Psoas muscle (tissue), 8 donors: ENCODE measurements around the gene TEKT2. TPM values are rescaled to one million over a fixed set of nuclear protein-coding genes. Genes with fewer than 3 reads are reported as not detected.
A peak's percentile ranks its signal among the peaks of the same experiment; 100 is the strongest.

Source experiments
- ATAC-seq, 4 donors: fragments of 200-7000 bp; cut with Tn5 transposase; one replicate each; pipeline ENCODE4 v1.9.1; 2020; ENCODE audit warnings: moderate library complexity in 3 of 4, mild to moderate bottlenecking in 2 of 4
- DNase-seq, 2 donors: peaks; one replicate each; pipeline ENCODE4 v3.0.0-alpha.2; 2020
- H3K27ac ChIP-seq: fragments of 200-600 bp; one replicate; pipeline ENCODE4 v1.8.0; 2022
- H3K27me3 ChIP-seq, 3 donors: fragments of 200-600 bp in 1 of 3; one replicate each; pipeline versions ENCODE4 v1.6.1 to v1.8.0; 2013 to 2022; ENCODE audit warnings: low read length in 2 of 3, mild to moderate bottlenecking in 2 of 3, moderate library complexity in 1 of 3; ENCODE audit not compliant: insufficient read depth in 3 of 3
- H3K36me3 ChIP-seq, 2 donors: fragments of 200-600 bp in 1 of 2; one replicate each; pipeline versions ENCODE4 v1.6.1 to v1.8.0; 2013 to 2022; ENCODE audit warnings: low read depth in 1 of 2, mild to moderate bottlenecking in 1 of 2, moderate library complexity in 1 of 2; ENCODE audit not compliant: insufficient read depth in 1 of 2
- H3K4me1 ChIP-seq: fragments of 200-600 bp; one replicate; pipeline ENCODE4 v1.8.0; 2022
- H3K4me3 ChIP-seq: fragments of 200-600 bp; one replicate; pipeline ENCODE4 v1.8.0; 2022; ENCODE audit warnings: mild to moderate bottlenecking
- H3K9me3 ChIP-seq: fragments of 200-600 bp; one replicate; pipeline ENCODE4 v1.8.0; 2022
- WGBS, 3 donors: extraction: QIAGEN DNeasy Blood & Tissue Kit; methylation state at CpG; one replicate each; pipeline versions ENCODE4 v1.1.6 to v1.1.7; 2013; 5-methylcytosine and 5-hydroxymethylcytosine counted together
- intact Hi-C, 2 donors: fragments of 100-400 bp; cut with DNase I; formaldehyde crosslinking; loops; one replicate each; pipeline versions ENCODE4 v1.11.0 to v1.14.2; 2022
- polyA plus RNA-seq, 3 donors: library from polyadenylated mRNA; stranded (reverse); fragments of 200-250 nt; gene quantifications; one replicate each; pipeline ENCODE4 v1.2.3, GENCODE V29; 2013
- total RNA-seq, 4 donors: library from RNA; stranded (reverse); fragmentation: NEBNext Ultra II Directional in 2 of 4; extraction: Animal tissue kit (Norgen Biotek cat#: 25700) in 2 of 4; gene quantifications; one replicate each; pipeline versions ENCODE4 v1.2.1 to v1.2.4, GENCODE V29; 2021 to 2023
- TF ChIP-seq, protein P1 (sequence below): fragments of 200-600 bp; IDR thresholded peaks from one replicate; pipeline ENCODE4 v1.8.0; 2022; ENCODE audit warnings: antibody characterized with exemption
- donor health status: healthy with polysubstance abuse.
- donor health status: DM: no; HTN: no; CAD: no; lungs with moderate emphysema.
- donor health status: Bipolar disorder and iron deficiency.
- donor health status: healthy.
- donor health status: DM: yes; HTN: yes; CAD: no.
- donor health status: DM: no; HTN: no; CAD: no.
- donor health status: DM: no; HTN: no; CAD: no.
- donor health status: DM: yes; HTN: yes; CAD: no.

The TEKT2 gene
- total and polyA plus RNA-seq, 7 donors, result 0.03 to 0.04 TPM; not detected in 5

DNA sequence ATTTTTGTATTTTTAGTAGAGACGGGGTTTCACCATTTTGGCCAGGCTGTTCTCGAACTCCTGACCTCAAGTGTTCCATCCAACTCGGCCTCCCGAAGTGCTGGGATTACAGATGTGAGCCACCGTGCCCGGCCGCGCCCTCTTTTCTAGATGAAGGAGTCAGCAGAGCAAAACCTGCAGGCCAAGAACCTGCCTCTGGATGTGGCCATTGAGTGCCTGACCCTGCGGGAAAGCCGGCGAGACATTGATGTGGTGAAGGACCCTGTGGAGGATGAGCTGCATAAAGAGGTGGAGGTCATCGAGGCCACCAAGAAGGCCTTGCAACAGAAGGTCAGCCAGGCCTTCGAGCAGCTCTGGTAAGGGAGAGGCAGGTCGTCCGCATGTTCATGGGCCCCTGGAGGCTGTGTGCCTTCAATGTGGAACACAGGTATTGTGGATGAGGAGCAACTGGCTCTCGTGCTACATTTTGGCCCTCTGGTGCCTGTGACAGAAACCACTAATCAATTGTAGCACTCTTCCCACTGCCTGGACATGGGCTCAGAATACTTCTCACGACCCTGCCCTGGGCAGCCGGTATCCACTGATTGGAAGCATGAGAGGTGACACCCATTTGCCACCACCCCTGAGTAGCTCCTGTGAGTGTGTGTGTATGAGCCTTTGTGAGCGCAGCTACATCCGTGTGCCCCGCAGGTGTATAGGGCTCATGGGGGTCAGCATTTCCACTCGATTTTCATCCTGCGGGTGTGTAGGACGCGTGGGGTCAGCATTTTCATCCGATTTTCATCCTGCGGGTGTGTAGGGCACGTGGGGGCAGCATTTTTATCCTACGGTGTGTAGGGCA lies 2.0 kb downstream of the TEKT2 start:
- no peak overlapping the region for H3K27ac ChIP-seq
- 88 to 89% (median 88%) methylated on average over 29 of the region's 29 CpGs for WGBS, 3 donors
- TF ChIP-seq, protein P1, sequence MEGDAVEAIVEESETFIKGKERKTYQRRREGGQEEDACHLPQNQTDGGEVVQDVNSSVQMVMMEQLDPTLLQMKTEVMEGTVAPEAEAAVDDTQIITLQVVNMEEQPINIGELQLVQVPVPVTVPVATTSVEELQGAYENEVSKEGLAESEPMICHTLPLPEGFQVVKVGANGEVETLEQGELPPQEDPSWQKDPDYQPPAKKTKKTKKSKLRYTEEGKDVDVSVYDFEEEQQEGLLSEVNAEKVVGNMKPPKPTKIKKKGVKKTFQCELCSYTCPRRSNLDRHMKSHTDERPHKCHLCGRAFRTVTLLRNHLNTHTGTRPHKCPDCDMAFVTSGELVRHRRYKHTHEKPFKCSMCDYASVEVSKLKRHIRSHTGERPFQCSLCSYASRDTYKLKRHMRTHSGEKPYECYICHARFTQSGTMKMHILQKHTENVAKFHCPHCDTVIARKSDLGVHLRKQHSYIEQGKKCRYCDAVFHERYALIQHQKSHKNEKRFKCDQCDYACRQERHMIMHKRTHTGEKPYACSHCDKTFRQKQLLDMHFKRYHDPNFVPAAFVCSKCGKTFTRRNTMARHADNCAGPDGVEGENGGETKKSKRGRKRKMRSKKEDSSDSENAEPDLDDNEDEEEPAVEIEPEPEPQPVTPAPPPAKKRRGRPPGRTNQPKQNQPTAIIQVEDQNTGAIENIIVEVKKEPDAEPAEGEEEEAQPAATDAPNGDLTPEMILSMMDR, result no peak
- ATAC-seq (no peak), DNase-seq (no peak)
- H3K9me3 ChIP-seq, result no peaks in the 10 kb centered on the region
- H3K36me3 ChIP-seq, result peaks cover 0 to 4% of the 10 kb centered on the region in 2 donors
- H3K4me3 ChIP-seq, result no peak overlapping the region
- peaks cover 0 to 45% (median 4%) of the 10 kb centered on the region in 3 donors for H3K27me3 ChIP-seq
- peaks cover 19% of the 10 kb centered on the region for H3K4me1 ChIP-seq
- intact Hi-C loops, result no loop called here

DNA sequence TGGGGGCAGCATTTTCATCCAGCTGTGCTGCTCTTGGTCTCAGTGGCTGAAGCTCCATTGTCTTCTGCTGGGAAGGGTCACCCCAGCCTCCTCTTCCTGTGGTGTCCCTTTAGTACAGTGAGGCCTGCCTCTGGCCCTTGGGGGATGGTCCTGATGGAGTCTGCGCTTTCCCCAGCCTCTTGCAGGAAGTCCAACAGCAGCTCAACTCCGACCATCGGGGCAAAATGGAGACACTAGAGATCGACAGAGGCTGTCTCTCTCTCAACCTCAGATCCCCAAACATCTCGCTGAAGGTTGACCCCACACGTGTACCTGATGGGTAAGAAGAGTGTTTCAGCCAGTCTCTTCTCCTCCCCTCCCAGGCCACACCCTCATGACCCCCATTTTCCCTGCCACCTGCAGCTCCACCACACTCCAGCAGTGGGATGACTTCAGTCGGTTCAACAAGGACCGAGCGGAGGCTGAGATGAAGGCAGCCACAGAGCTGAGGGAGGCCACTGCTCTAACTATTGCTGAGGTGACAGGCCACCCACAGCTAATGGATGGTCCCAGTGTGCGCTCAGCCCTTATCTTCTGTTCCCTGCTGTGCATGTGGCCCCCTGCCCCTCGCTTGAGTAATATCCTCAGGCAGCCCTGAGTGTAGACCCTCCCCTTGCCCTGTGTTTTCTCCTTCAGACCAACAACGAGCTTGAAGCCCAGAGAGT lies 2.8 kb downstream of the TEKT2 start:
- no peak overlapping the region for H3K27ac ChIP-seq
- peaks cover 0 to 42% (median 4%) of the 10 kb centered on the region in 3 donors for H3K27me3 ChIP-seq
- intact Hi-C loops, result no loop called here
- H3K9me3 ChIP-seq, result no peaks in the 10 kb centered on the region
- H3K4me1 ChIP-seq, result peaks cover 22% of the 10 kb centered on the region
- 84 to 87% (median 86%) methylated on average over 12 of the region's 12 CpGs for WGBS, 3 donors
- TF ChIP-seq, protein P1, result no peak
- peaks cover 0 to 12% of the 10 kb centered on the region in 2 donors for H3K36me3 ChIP-seq
- no peak overlapping the region for H3K4me3 ChIP-seq
- no peak for ATAC-seq
- DNase-seq, result no peak

DNA sequence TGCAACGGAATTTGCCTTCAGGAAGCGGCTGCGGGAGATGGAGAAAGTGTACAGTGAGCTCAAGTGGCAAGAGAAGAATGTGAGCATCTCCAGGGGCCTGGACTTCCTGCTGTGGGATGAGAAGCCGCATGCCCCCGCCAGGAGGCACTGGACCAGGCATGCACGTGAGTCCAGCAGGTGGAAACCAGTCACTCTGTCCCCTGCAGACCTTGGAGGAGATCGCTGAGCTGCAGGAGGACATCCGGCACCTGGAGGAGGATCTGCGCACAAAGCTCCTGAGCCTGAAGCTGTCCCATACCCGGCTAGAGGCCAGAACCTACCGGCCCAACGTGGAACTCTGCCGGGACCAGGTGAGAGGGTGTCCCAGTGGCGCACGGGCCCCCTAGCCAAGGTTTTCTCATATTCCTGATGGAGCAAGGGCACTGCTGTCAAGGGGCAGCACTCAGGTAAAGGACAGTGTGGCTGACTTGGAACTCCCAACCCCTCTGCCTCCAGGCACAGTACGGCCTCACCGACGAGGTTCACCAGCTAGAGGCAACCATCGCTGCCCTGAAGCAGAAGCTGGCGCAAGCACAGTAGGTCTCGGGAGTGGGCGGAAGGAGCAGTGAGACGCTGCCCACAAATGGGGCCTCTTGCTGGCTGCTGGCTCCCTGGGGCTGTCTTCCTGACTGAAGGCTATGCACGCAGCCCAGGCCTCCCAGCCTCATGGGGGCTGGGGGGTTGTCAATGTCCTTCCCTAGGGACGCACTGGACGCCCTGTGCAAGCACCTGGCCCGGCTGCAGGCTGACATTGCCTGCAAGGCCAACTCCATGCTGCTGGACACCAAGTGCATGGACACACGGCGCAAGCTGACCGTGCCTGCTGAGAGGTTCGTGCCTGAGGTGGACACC lies 3.6 kb downstream of the TEKT2 start:
- Histone ChIP-seq H3K4me1 (peaks cover 22% of the 10 kb centered on the region), H3K27ac (no peak overlapping the region), H3K9me3 (no peaks in the 10 kb centered on the region), H3K27me3 (peaks cover 0 to 34% (median 4%) of the 10 kb centered on the region in 3 donors), H3K4me3 (no peak overlapping the region), H3K36me3 (peaks cover 0 to 20% of the 10 kb centered on the region in 2 donors)
- TF ChIP-seq, protein P1, result no peak
- 89 to 90% (median 90%) methylated on average over 31 of the region's 31 CpGs for WGBS, 3 donors
- no peak for DNase-seq
- intact Hi-C loops, result no loop called here
- no peak for ATAC-seq

DNA sequence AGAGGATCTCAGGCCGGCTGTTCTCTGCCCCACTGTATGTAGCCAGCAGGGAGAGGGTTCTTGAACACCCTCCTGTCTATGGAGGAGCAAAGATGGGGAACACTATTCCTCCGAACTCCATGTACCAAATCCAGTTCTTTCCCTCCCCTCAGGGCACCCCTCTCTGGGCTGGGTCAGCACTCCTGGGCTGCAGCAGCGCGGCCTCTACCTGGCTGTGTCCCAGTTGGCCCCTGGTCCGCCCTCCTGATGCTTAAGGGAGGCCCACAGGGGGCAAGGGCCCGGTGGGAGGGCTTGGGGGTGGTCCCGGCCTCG lies 4.3 kb downstream of the TEKT2 start:
- H3K9me3 ChIP-seq, result no peaks in the 10 kb centered on the region
- peaks cover 1 to 27% of the 10 kb centered on the region in 2 donors for H3K36me3 ChIP-seq
- peak overlapping the region; percentile 98 for H3K4me3 ChIP-seq
- DNase-seq (no peak), ATAC-seq (peak in 3 of 4 donors; percentile 7 to 20 (median 17))
- intact Hi-C loops, result no loop called here
- WGBS, 3 donors, result 19 to 26% (median 19%) methylated on average over 8 of the region's 8 CpGs
- peaks cover 0 to 28% (median 4%) of the 10 kb centered on the region in 3 donors for H3K27me3 ChIP-seq
- peak overlapping the region; percentile 98 for H3K27ac ChIP-seq
- TF ChIP-seq, protein P1, result no peak
- H3K4me1 ChIP-seq, result peaks cover 22% of the 10 kb centered on the region
